ENCODE data around the gene SLC19A2.
A peak's percentile ranks its signal among the peaks of the same experiment; 100 is the strongest.

The SLC19A2 gene

DNA sequence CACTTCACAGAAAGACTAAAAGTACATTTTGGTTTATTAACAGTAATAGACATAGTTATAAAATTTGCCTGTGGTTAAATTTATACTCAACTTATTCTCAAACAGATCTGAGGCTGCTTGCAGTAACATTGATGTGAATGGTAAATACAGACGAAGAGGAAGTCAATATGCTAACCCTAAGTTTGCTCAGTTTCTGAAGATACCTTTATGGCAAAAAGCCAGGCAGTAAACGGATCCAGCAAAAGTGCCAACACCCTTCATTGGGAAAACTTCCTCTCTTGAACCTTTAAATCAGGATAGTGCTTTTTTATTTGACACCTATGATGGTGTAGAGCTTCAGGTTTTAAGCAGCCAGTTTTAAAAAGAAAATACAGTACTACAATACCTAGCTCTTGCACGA is 41.8 kb downstream of the SLC19A2 start:
- H3K27me3 Mint-ChIP-seq (ENCODE audit: low read depth) = peaks cover 68% of the 10 kb centered on the region
- no peaks in the 10 kb centered on the region for H3K4me1 Mint-ChIP-seq (ENCODE audit: low read depth)
- H3K36me3 Mint-ChIP-seq (ENCODE audit: low read depth) = no peaks in the 10 kb centered on the region
- H3K9me3 Mint-ChIP-seq = no peaks in the 10 kb centered on the region
- H3K4me3 Mint-ChIP-seq = no peak overlapping the region
- H3K27ac Mint-ChIP-seq = no peak overlapping the region

DNA sequence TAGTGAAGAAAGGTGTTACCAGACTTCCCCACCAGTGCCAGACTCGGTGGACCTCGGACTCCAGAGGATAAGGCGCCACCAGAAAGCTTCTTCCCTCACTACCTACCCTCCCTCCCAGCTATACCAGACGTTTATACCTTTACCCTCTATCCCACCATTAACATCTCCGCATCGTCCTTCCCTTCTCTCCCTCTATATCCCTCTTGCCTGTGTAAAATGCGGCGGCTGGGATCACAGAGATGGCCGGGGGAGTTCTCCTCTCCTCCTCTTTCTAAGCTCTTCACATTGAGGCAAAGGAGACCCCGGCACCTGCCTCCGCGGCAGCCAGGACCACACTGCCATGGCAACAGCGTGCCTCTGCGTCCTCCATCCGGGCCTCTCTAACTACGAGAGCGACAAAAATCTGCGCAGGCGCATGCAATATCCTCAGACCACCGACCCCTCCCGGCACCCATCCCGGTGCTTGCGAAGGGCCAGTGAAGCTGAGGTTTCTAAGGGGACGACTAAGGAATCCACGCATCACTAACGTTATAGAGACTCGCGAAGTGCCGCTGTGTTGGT is 58.6 kb downstream of the SLC19A2 start, which contains the start of gene CCDC181:
Gene CCDC181 (minus strand): TSS at position 394 of the 561 bp plus-strand sequence. CDS start 2,547 bp downstream, outside the sequence.
- peak within 1 kb of the TSS; percentile 51 for H3K27ac Mint-ChIP-seq
- H3K36me3 Mint-ChIP-seq (ENCODE audit: low read depth) = peaks cover 4% of the 10 kb centered on the region
- peak within 1 kb of the TSS; percentile 91 for H3K4me3 Mint-ChIP-seq
- peaks cover 81% of the 10 kb centered on the region for H3K27me3 Mint-ChIP-seq (ENCODE audit: low read depth)
- H3K9me3 Mint-ChIP-seq = peaks cover 5% of the 10 kb centered on the region
- H3K4me1 Mint-ChIP-seq (ENCODE audit: low read depth) = peaks cover 10% of the 10 kb centered on the region

DNA sequence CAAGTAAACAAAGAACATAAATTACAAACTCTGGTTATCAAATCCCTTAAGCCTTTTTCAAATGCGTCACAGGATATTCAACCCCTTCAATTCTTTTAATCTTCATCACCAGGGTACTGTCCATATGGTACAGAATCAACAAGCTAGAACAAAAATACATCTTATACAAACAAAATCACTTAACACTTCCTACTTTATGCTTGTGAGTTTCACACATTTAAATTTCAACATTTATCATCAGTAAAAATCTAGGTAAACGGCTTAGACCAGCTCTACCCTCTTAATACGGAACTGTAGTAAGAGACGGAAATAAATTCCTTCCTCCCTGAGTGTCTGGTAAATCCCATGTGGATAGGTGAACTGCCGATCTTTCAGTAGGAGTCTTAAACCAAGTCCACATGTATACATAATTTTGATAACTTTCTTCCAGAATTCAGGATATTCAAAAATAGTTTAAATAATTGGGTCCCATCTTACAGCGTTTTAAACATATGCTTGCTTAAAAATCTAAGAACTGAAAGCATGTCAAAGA is 59.5 kb downstream of the SLC19A2 start:
- peaks cover 10% of the 10 kb centered on the region for H3K4me1 Mint-ChIP-seq (ENCODE audit: low read depth)
- no peak overlapping the region for H3K27ac Mint-ChIP-seq
- peaks cover 82% of the 10 kb centered on the region for H3K27me3 Mint-ChIP-seq (ENCODE audit: low read depth)
- peaks cover 3% of the 10 kb centered on the region for H3K36me3 Mint-ChIP-seq (ENCODE audit: low read depth)
- no peaks in the 10 kb centered on the region for H3K9me3 Mint-ChIP-seq
- no peak overlapping the region for H3K4me3 Mint-ChIP-seq

DNA sequence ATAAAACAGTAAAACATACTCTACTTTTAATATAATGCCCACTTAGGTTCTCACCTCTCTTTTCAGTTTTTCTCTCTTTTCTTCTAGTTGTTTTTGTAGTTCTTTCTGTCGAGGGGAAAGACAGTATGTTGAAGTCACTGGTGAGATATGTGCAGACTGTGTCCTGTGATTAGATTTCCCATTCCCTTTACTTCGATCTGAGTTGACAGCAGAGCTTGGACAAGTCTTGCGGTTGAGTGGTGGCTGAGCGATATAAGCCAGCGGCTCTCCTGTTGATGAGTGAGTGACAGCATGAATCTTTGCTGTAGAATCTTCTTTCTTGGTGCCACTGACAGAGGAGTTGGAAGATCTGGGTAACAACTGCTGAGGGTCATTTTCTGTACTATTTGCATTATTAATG is 64.4 kb downstream of the SLC19A2 start:
- H3K4me3 Mint-ChIP-seq = no peak overlapping the region
- H3K27me3 Mint-ChIP-seq (ENCODE audit: low read depth) = peaks cover 58% of the 10 kb centered on the region
- H3K27ac Mint-ChIP-seq = no peak overlapping the region
- no peaks in the 10 kb centered on the region for H3K9me3 Mint-ChIP-seq
- no peaks in the 10 kb centered on the region for H3K36me3 Mint-ChIP-seq (ENCODE audit: low read depth)
- no peaks in the 10 kb centered on the region for H3K4me1 Mint-ChIP-seq (ENCODE audit: low read depth)

DNA sequence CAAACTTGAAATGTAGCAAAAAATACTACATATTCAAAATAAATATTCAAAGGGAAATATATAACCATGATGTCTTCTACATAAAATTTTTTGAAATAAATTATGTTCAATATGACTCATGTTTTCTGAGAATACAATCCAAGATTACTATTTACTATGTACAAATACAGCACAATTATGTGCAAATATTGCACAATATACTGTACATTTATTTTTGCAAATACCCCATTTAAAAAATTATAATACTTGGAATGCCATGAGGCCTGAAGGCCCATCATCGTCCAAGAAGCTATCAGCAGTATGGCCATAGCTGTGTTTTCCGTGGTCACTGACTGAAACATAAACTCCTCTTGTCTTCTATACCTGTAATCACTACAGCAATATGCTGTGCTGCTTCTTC is 70.8 kb downstream of the SLC19A2 start:
- Mint-ChIP-seq H3K4me3 (no peak overlapping the region), H3K27ac (no peak overlapping the region), H3K4me1 (ENCODE audit: low read depth) (no peaks in the 10 kb centered on the region), H3K9me3 (peaks cover 13% of the 10 kb centered on the region), H3K36me3 (ENCODE audit: low read depth) (no peaks in the 10 kb centered on the region), H3K27me3 (ENCODE audit: low read depth) (peaks cover 19% of the 10 kb centered on the region)
